Lower leg skin (tissue), 4 donors: ENCODE results near the gene PDLIM4. TPM values are rescaled to one million over a fixed set of nuclear protein-coding genes. Genes with fewer than 3 reads are reported as not detected.

ENCODE experiments used
- DNase-seq, 2 donors: peaks; one replicate each; pipeline ENCODE4 v3.0.0-alpha.2; 2019; ENCODE audit warnings: low spot score in 2 of 2
- H3K4me3 ChIP-seq: fragments of 200-600 bp; sonication (generic); 2 replicates; pipeline ENCODE4 v1.5.1; 2017; ENCODE audit warnings: mild to moderate bottlenecking, low read depth; ENCODE audit not compliant: poor library complexity, severe bottlenecking
- CTCF ChIP-seq, 3 donors: fragments of 450-650 bp; IDR thresholded peaks; one replicate each; pipeline ENCODE4 v1.5.1; 2016; ENCODE audit warnings: antibody characterized with exemption in 3 of 3, mild to moderate bottlenecking in 3 of 3, moderate library complexity in 2 of 3
- POLR2A ChIP-seq, 2 donors: fragments of 450-650 bp; IDR thresholded peaks; one replicate each; pipeline ENCODE4 v1.6.1; 2016 to 2017; ENCODE audit warnings: antibody characterized with exemption in 2 of 2, mild to moderate bottlenecking in 1 of 2, moderate library complexity in 1 of 2
- WGBS, 2 donors: methylation state at CpG; one replicate each; pipeline ENCODE4 v1.1.5; 2018; 5-methylcytosine and 5-hydroxymethylcytosine counted together
- intact Hi-C: fragments of 100-400 bp; cut with DNase I; formaldehyde crosslinking; loops from one replicate; pipeline ENCODE4 v1.15.0; 2023; ENCODE audit warnings: low total_unique reads
- total RNA-seq, 4 donors: library from RNA; depleted of rRNA; stranded (reverse); fragments of >200 nt; gene quantifications; one replicate each; pipeline ENCODE4 v1.1.0, GENCODE V29; 2016

Gene PDLIM4
- total RNA-seq, 4 donors from 2014 or later = 52.5 to 191 (median 85.9) TPM

GRCh38 chr5:132256086-132256782 is 1.3 kb upstream of the PDLIM4 start:
- 91% methylated on average over 4 of the region's 4 CpGs for WGBS, 2 donors
- intact Hi-C loops = no loop called here
- TF ChIP-seq POLR2A (IDR thresholded peaks at IDR 0.05) = no peak
- no peak for TF ChIP-seq CTCF (IDR thresholded peaks at IDR 0.05)
- H3K4me3 ChIP-seq = no peak overlapping the region
- DNase-seq = peak in 1 of 2 donors; percentile 70

- intact Hi-C loops = no loop called here
- DNase-seq = no peak
- no peak overlapping the region for H3K4me3 ChIP-seq
- WGBS, 2 donors = 86% methylated on average over 6 of the region's 6 CpGs
- TF ChIP-seq CTCF (IDR thresholded peaks at IDR 0.05) = no peak
- TF ChIP-seq POLR2A (IDR thresholded peaks at IDR 0.05) = no peak
Measured at GRCh38 chr5:132256783-132257130, 739 bp upstream of the PDLIM4 start.

GRCh38 chr5:132258102-132259068 is 889 bp downstream of the PDLIM4 start:
- intact Hi-C loops = no loop called here
- TF ChIP-seq CTCF (IDR thresholded peaks at IDR 0.05) (no peak), POLR2A (IDR thresholded peaks at IDR 0.05) (no peak)
- H3K4me3 ChIP-seq = peak overlapping the region; percentile 69
- 19 to 21% methylated on average over 16 to 19 of the region's 19 CpGs for WGBS, 2 donors
- DNase-seq = peak in 1 of 2 donors; percentile 90

GRCh38 chr5:132259069-132259851 is 1.8 kb downstream of the PDLIM4 start:
- peak in 1 of 2 donors; percentile 93 for DNase-seq
- no peak for TF ChIP-seq CTCF (IDR thresholded peaks at IDR 0.05)
- TF ChIP-seq POLR2A (IDR thresholded peaks at IDR 0.05) = no peak
- peak overlapping the region; percentile 69 for H3K4me3 ChIP-seq
- WGBS, 2 donors = 36% methylated on average over 19 to 24 of the region's 24 CpGs
- intact Hi-C loops = no loop called here

- WGBS, 2 donors = 26 to 35% methylated on average over 6 of the region's 6 CpGs
- peak in 1 of 2 donors; percentile 84 for DNase-seq
- intact Hi-C loops = no loop called here
- TF ChIP-seq CTCF (IDR thresholded peaks at IDR 0.05) (no peak), POLR2A (IDR thresholded peaks at IDR 0.05) (no peak)
- no peak overlapping the region for H3K4me3 ChIP-seq
Measured at GRCh38 chr5:132260051-132260450, 2.6 kb downstream of the PDLIM4 start.
